Activated B cell treated with CpG ODN at 0.5 μM for 24 hours (primary cell): ENCODE data around the gene NPDC1. TPM values are rescaled to one million over a fixed set of nuclear protein-coding genes. Genes with fewer than 3 reads are reported as not detected.

ENCODE experiments used
- ATAC-seq: fragments of 200-7000 bp; cut with Tn5 transposase; one replicate; pipeline ENCODE4 v1.10.0; 2021; ENCODE audit warnings: low read depth, mild to moderate bottlenecking, moderate library complexity
- CTCF ChIA-PET: fragments of 350-600 bp; sonication (Branson Sonifier 250); formaldehyde crosslinking; loops from one replicate; lab custom pipeline; 2021; ENCODE audit warnings: antibody characterized with exemption; lab: Charles Lee
- POLR2A ChIA-PET: fragments of 350-600 bp; sonication (Branson Sonifier 250); formaldehyde crosslinking; loops from one replicate; lab custom pipeline; 2021; ENCODE audit warnings: antibody characterized with exemption; lab: Charles Lee
- DNase-seq: peaks from one replicate; pipeline ENCODE4 v3.0.0; 2022
- H3K27ac Mint-ChIP-seq: one replicate; pipeline ENCODE4 v1.8.0; 2020; ENCODE audit warnings: mixed read lengths
- H3K27me3 Mint-ChIP-seq: one replicate; pipeline ENCODE4 v1.8.0; 2021; ENCODE audit warnings: mixed read lengths
- H3K36me3 Mint-ChIP-seq: one replicate; pipeline ENCODE4 v1.8.0; 2021; ENCODE audit warnings: low read depth, mixed read lengths
- H3K4me1 Mint-ChIP-seq: one replicate; pipeline ENCODE4 v1.8.0; 2021; ENCODE audit warnings: mixed read lengths
- H3K4me3 Mint-ChIP-seq: one replicate; pipeline ENCODE4 v1.8.0; 2020; ENCODE audit warnings: mild to moderate bottlenecking, mixed read lengths
- H3K9me3 Mint-ChIP-seq: one replicate; pipeline ENCODE4 v1.8.0; 2020; ENCODE audit warnings: mixed read lengths
- CTCF ChIP-seq: fragments of 200-600 bp; IDR thresholded peaks from one replicate; pipeline ENCODE4 v1.8.0; 2022; ENCODE audit warnings: antibody characterized with exemption, mild to moderate bottlenecking
- intact Hi-C: fragments of 100-400 bp; cut with micrococcal nuclease; formaldehyde crosslinking; loops from one replicate; pipeline ENCODE4 v1.15.1; 2024
- total RNA-seq: library from RNA; stranded (reverse); gene quantifications from 2 replicates; pipeline ENCODE4 v1.2.3, GENCODE V29; 2022

NPDC1 gene
- total RNA-seq, 1 donor from 2014 or later = 0.18 TPM

- ChIA-PET POLR2A (no interaction called here), CTCF (interaction anchor here (1.0 to 1.7 kb wide), 2 partner anchors 8 to 14 kb away, joined by 3 to 4 read pairs; no protein-coding TSS in a partner anchor)
- no peak for DNase-seq
- no peak for TF ChIP-seq CTCF
- no peak for ATAC-seq
- intact Hi-C loops = no loop called here
- Mint-ChIP-seq H3K27ac (no peak overlapping the region), H3K4me3 (no peak overlapping the region), H3K27me3 (no peaks in the 10 kb centered on the region), H3K36me3 (peaks cover 4% of the 10 kb centered on the region), H3K9me3 (no peaks in the 10 kb centered on the region), H3K4me1 (peaks cover 11% of the 10 kb centered on the region)
These were observed 24.4 kb downstream of the NPDC1 start for GRCh38 chr9:137021568-137021978.

GRCh38 chr9:137020771-137021567, 25.0 kb downstream of the NPDC1 start:
- POLR2A ChIA-PET = no interaction called here
- TF ChIP-seq CTCF = no peak
- ATAC-seq (no peak), DNase-seq (no peak)
- H3K4me1 Mint-ChIP-seq = peaks cover 5% of the 10 kb centered on the region
- no peaks in the 10 kb centered on the region for H3K9me3 Mint-ChIP-seq
- intact Hi-C loops = no loop called here
- CTCF ChIA-PET = interaction anchor here (1.0 to 1.7 kb wide), 2 partner anchors 8 to 14 kb away, joined by 3 to 4 read pairs; no protein-coding TSS in a partner anchor
- no peak overlapping the region for H3K27ac Mint-ChIP-seq
- no peak overlapping the region for H3K4me3 Mint-ChIP-seq
- peaks cover 4% of the 10 kb centered on the region for H3K36me3 Mint-ChIP-seq
- no peaks in the 10 kb centered on the region for H3K27me3 Mint-ChIP-seq

DNA sequence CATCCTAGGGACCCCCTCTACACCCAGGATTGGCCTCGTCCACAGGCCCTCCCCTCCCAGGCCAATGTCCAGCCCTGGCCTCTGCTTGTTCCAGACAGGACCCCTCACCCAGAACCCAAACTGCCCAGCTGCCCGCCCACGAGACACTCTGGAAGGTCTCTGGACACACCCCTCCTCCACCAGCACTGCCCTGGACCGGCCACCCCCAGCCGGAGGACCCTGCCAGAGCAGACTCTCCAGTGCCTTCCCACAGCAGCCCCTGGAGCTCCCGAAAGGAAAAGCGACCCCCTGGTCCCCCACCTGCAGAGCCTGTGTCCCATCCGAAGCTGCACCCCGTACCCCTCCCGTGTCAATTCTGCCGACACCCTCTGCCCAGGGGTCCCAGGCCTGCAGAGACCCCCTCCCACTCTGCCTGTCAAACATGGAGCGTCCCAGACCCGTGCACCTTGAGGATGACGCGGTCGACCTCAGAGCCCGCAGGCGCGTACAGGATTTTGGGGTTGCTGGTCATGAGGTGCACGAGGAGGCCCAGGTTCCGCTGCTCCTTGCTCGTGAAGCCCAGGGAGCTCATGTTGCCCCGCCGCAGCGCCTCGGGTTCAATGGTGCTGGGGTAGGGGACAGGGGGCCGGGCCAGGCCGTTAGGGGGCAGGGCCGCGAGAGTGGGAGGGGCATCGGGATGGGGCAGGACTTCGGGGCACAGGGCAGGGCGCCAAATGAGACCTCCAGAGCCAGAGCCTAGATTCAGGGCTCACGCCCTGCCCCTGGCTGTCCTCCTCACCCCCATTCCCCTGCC, 25.9 kb downstream of the NPDC1 start:
- Mint-ChIP-seq H3K9me3 (no peaks in the 10 kb centered on the region), H3K27ac (no peak overlapping the region), H3K36me3 (peaks cover 4% of the 10 kb centered on the region), H3K4me3 (no peak overlapping the region), H3K4me1 (peaks cover 1% of the 10 kb centered on the region), H3K27me3 (no peaks in the 10 kb centered on the region)
- ATAC-seq (no peak), DNase-seq (no peak)
- ChIA-PET POLR2A (no interaction called here), CTCF (interaction anchor here (1.0 to 1.7 kb wide), 2 partner anchors 9 to 15 kb away, joined by 3 to 4 read pairs; no protein-coding TSS in a partner anchor)
- intact Hi-C loops = no loop called here
- TF ChIP-seq CTCF = no peak

GRCh38 chr9:137018761-137019559, 27.0 kb downstream of the NPDC1 start:
- DNase-seq = no peak
- Mint-ChIP-seq H3K4me3 (no peak overlapping the region), H3K4me1 (peaks cover 1% of the 10 kb centered on the region), H3K27me3 (no peaks in the 10 kb centered on the region), H3K27ac (no peak overlapping the region), H3K9me3 (no peaks in the 10 kb centered on the region), H3K36me3 (peaks cover 6% of the 10 kb centered on the region)
- no peak for TF ChIP-seq CTCF
- intact Hi-C loops = no loop called here
- CTCF ChIA-PET = no interaction called here
- no peak for ATAC-seq
- POLR2A ChIA-PET = no interaction called here
